Activated naive CD4-positive, alpha-beta T cell treated with anti-CD3 and anti-CD28 coated beads, Interleukin-2, amount 50 U/mL, for 16 hours (primary cell): ENCODE measurements around the gene SYF2.
A peak's percentile ranks its signal among the peaks of the same experiment; 100 is the strongest.
"Not testable (repeated sequence)": the region's sequence is repeated elsewhere in the genome, so short reads cannot be mapped to it uniquely, and the experiment has no call there.

Experiments
- DNase-seq: peaks from one replicate; pipeline ENCODE4 v3.0.0-alpha.2; 2020

Gene SYF2

DNA sequence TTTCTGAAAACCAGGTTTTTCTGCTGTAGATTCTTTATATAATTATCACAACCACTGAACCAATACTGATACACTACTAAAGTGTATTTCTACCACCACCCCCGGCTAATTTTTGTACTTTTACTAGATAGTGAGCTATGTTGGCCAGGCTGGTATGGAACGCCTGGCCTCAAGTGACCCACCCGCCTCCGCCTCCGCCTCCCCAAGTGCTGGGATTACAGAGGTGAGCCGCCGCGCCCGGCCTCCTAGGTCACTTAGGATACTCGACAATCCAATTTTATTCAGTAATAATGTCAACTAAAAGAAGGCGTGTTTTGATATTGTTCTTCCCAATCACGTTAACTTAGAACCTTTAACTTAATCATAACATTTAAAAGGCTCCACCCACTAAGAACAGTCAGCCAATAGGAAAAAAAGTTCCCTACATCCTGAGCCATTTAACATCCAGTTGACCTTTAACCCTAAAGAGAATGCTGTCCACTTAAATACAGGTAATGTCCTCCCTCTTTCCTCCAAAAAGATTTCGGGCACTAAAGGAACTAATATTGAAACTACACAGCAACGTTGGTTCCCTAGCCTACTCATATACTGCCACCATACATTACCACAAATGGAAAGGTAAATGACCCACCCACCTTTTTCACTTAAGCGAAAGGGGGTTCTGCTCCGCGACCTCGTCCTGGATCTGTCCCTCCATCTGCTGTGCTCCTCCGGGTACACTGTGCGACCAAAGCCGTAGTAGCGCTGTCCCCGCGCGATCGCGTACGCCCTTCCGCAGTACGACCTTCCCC is 13.7 kb upstream of the SYF2 start:
- no peak for DNase-seq

DNA sequence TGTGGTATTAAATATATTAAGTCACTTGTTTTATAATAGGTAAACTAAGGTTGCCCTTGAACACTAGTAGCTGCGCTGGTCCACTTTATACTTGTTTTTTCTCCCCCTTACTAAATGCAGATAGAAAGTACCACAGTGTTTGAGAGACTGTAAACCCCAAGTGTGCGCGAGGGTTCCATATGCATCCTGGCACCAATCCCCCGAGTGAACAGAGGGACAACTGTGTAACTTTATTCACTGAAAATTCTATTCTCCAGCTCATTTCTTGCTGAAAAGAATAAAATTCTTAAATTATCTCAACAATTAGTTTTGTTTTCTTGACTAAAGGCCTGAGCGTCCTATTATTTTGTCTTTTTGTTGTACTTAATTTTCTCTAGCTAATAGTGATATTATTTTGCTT is 13.1 kb upstream of the SYF2 start:
- DNase-seq = no peak

DNA sequence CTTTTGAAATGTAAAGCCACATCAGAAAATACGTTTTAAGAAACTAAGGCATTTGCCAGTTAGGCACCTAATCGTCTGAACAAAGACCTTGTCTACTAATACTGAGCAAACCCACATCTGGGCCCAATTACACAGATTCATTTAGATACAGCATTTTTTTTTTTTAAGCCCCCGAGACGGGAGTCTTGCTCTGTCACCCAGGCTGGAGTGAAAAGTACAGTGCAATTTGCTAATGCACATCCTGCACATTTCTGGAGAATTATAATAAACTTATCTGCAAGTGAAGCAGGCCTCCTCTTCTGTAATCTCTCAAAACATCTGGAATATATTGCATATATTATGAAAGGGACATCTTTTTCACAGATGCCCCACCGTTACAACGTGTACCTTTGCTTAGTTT is 11.6 kb upstream of the SYF2 start:
- DNase-seq = no peak

DNA sequence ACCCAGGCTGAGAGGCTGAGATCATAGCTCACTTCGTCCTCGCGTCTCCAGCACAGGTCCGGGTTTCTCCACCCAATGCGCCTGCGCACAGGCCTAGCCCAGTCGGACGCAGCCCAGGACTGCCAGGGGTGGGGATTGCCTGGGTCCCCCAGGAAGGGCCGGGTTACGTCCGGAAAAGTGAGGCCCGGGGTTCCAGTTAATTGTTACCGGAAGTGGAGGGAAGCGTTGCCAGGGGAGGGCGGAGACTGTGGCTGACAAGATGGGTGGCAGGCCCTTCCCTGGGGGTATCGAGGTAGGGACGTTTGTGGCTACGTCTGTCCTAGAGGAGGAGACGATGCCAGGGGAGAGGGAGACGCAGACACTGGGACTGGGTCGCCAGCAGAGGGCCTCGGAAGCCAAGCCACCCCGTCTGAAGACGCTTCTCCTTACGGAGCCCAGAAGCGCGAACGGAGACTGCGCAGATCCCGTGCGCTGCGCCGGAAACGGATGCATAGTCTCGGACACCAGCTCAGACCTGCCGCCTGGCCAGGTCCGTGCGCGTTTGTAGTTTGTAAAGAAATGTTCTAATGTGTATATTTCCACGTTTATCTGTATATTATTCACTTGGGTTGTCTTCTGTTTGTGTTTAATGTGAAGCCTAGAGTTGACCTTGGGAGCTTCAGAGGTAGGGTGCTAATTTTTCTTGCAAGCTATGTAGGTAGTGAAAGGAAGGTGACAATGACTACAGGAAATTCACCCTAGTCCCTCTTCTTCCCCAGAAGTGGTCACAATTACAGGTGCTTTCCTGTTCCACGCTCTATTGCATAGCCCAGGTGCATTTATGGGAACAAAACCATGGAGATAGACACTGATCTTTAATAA is 7.6 kb upstream of the SYF2 start:
- DNase-seq = peak; percentile 81

DNA sequence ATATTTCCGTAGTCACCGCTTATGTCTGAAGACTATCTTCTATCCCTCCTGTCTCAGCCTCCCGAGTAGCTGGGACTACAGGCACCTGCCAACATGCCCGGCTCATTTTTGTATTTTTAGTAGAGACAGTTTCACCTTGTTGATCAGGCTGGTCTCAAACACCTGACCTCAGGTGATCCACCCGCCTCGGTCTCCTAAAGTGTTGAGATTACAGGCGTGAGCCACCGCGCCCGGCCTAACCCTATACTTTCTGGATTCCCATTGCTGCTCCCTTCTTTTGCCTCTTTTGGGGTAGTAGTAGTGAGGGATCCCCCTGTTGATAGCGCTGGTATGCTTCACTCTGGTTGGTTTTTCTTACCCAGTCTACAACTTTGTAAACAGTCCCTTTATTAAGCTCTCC is 5.7 kb upstream of the SYF2 start:
- no peak for DNase-seq

DNA sequence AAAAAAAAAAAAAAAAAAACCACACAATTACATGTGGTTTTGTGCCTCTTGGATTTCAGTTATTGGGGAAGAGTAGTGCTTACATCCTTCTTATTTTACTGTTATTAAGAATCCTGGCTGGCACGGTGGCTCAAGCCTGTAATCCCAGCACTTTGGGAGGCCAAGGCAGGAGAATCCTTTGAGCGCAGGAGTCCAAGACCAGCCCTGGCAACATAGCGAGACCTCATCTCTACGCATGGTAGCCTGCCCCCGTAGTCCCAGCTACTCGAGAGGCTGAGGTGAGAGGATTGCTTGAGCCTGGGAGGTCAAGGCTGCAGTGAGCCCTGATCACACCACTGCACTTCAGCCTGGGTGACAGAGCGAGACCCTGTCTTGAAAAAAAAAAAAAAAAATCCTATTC is 4.0 kb upstream of the SYF2 start:
- not testable (repeated sequence) for DNase-seq

DNA sequence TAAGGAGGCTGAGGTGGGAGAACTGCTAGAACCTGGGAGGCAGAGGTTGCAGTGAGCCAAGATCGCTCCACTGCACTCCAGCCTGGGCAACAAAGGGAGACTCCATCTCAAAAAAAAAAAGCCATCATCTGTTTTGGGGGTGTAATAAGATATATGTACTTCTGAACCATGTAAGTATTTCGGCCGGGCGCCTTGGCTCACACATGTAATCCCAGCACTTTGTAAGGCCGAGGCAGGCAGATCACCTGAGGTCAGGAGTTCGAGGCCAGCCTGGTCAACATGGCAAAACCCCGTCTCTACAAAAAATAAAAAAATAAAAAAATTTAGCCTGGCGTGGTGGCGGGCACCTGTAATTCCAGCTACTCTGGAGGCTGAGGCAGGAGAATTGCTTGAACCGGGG is 3.1 kb upstream of the SYF2 start:
- DNase-seq = not testable (repeated sequence)

DNA sequence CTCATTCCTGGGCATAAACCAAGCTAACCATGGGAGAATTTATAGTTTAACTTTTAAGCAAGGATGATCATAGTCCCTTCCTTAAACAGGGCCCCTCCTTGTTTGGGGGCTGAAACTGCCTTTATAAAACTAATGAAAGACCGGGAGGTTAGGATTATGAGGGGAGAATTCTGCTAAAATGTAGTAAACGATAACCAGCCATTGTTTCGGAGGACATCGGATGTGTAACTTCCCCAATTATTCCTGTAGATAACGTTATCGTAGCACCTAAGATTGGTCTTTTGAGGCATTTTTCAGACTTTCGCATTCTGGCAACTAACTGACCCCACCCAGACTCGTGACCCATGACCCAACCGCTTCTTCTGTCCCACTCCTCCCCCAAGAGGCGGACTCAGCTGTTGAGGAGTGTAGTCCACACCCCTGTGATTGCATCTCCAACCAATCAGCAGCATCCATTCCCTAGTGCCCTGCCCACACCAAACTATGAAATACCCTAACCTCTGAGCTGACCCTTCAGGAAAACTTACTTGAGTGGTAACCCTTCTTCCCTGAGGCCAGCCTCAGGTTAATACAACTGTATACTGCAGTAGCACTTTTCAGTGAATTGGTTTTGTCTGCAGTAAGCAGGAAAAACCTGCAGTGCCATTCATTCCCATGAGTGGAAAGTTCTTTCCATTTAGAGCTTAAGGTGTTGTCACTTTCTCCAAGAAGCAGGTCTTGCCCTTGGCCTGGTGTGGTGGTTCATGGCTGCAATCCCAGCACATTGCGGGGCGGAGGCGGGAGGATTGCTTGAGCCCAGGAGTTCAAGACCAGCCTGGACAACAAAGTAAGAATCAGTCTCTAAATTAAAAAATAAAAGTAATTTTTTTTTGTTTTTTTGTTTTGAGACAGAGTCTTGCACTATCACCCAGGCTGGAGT is 823 bp upstream of the SYF2 start:
- DNase-seq = peak; percentile 53

DNA sequence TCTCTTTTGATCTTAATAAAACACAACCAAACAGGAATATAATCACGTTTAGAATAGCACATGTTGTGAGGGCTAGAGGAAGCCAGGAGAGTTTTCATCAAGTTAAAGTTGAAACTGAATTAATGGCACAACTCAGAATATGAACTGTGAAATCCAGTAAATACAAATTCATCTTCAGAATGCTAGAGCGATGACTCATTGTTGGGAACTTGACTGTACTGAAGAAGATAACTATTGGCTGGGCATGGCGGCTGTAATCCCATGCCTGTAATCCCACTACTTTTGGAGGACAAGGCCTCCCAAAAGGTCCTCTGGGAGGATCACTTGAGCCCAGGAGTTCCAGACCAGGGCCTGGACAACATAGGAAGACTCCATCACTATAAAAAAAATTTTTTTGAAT is 8.8 kb downstream of the SYF2 start:
- DNase-seq = no peak

DNA sequence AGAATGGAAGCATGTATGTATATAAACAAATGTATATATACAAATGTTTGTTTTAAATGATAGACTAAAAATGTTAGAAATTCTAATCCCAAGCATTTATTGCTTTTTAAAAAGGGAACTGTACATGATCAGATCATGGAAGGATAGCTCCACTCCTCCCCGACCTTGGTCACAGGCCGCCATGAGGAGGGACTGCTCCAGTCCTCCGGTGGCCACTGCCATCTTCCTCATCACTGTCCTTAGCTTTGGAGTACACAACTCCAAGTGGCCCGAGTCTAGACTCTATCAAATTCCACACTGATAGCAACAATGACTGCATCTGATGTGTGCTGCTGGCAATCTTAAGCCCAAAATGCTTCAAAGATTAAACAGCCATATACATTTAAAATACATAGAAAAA is 9.7 kb downstream of the SYF2 start:
- no peak for DNase-seq

DNA sequence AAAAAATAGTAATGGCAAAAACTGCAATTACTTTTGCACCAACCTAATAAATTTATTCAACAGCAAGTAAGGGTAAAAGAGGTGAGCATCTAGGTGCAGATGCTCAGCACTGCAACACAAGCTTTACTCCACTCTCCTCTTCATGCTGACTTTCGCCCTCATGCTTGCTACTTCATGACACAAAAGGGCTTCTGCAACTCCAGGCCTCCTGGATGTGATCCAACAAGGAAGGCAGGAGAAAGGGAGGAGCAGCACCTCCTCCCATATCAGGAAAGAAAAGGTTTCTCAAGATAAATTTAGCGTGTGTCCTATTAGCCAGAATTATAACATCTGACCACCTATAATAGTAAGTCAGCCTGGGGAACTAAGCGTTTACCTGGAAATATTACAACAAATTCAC is 11.6 kb downstream of the SYF2 start:
- DNase-seq = no peak

DNA sequence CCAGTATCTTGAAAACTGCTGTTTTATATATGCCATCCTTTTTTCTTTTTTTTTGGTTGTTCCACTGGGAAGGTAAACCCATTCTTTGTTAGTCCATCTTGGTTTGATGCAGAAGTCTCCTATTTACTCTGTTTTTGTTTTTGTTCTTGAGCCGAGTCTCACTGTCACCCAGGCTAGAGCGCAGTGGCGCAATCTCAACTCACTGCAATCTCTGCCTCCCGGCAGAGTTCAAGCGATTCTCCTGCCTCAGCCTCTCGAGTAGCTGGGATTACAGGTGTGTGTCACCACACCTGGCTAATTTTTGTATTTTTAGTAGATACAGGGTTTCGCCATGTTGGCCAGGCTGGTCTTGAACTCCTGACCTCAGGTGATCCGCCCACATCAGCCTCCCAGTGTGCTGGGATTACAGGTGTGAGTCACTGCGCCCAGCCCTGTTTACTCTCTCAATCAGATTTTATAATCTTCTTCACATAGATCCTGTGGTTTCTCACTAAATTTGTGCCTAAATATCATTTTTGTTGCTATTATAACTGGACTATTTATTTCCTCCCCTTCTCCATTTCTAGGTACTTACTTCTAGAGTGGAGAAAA is 12.5 kb downstream of the SYF2 start:
- no peak for DNase-seq

DNA sequence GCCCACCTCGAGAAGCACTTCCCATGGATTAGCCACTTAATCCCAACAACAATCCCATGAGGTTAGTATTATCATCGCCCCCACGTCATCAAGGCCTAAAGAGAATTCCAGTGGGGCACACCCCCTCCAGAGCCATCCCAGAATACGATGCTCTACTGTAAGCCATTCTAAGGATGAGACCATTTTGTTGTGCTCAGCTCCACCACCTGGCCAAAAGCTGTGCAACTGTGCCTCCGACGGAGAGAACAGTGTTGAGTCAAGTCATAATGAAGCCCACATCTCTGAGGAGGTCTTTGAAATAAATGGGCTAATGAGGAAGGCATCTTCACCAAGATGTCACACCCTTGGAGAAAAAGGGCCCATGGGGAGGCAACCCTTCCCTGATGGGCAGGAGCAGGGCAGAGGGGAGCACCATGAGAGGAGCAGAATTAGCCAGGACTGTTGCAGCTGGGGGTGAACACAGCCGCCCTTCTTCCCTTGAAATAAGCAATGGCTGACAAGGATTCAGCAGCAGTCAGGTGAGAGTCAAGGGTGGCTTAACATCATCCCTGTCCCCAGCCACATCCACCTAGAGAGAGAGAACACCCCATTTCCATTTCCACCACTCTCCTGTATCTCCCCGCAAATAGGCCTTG is 14.6 kb downstream of the SYF2 start:
- no peak for DNase-seq

DNA sequence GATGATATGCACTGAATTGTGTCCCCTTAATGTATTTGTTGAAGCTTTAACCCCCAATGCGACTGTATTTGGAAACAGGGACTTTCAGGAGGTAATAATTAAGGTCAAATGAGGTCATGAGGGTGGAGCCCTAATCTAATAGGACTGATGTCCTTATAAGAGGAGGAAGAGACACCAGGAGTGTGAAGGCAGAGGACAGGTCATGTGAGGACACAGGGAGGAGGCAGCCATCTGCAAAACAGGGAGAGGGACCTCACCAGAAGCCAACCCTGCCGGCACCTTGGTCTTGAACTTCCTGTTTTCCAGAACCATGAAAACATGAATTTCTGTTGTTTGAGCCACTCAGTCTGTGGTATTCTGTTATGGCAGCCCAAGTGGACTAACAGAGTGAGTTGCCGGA is 15.3 kb downstream of the SYF2 start:
- DNase-seq = no peak

DNA sequence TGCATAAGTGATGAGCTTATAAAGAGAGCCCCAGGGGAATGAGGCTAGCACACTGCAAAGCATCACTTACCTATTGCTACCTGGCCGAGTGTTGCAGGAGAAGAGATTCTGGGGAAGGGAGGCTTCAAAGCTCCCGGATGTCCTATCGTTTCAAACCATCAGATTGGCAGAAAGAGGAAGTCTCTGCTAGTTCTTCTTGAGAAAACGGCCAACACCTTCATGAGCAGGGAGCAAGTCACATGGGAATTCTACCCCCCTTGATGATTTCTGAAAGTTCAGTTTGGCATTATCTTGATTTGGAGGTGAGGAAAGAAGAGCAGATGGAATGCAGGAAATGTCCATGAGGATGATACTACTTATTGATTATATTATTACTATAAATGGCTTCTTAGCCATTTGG is 16.2 kb downstream of the SYF2 start:
- DNase-seq = no peak

DNA sequence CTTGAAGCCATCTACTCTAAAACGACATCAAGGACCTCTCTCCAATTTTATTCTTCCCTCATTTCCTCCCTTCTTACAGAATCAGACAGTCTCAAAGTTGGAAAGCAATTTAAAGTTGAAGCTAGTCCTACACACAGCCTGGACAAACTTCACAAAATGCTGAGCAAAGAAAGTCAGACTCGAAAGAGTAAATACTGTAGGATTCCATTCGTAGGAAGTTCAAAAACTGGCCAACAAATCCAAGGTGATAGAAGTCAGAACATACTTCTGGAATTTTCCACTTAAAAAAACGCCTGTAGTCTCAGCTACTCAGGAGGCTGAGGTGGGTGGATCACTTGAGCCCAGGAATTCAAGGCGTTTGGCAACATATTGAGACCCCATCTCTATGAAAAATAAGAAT is 19.6 kb downstream of the SYF2 start:
- DNase-seq = no peak

DNA sequence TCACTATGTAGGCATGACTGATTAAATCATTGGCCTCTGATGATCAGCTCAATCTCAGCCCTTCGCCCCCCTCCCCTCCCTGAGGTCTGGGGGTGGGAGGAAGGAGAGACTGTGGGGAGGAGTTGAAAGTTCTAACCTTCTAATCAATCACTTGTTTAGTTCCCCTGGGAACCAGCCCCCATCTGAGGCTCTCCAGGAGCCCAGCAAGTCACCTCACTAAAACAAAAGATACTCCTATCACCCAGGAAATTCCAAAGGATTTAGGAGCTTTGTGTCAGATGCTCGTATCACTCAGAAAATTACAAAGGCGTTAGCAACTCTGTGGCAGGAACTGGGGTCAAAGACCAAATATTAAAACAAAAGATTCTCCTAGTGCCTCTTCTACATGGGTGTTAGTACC is 21.6 kb downstream of the SYF2 start:
- DNase-seq = no peak

DNA sequence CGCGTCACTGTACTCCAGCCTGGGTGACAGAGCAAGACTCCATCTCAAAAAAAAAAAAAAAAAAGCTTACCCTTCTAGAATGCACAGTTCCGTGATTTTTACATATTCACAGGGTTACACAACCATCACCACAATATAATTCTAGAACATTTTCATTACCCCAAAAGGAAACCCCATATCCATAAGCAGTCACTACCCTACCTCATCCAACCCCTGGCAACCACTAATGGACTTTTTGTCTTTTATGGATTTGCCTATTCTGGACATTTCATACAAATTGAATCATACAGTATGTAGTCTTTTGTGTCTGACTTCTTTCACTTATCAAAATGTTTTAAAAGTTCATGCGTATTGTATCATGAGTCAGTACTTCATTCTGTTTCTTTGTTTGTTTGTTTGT is 22.8 kb downstream of the SYF2 start:
- no peak for DNase-seq

DNA sequence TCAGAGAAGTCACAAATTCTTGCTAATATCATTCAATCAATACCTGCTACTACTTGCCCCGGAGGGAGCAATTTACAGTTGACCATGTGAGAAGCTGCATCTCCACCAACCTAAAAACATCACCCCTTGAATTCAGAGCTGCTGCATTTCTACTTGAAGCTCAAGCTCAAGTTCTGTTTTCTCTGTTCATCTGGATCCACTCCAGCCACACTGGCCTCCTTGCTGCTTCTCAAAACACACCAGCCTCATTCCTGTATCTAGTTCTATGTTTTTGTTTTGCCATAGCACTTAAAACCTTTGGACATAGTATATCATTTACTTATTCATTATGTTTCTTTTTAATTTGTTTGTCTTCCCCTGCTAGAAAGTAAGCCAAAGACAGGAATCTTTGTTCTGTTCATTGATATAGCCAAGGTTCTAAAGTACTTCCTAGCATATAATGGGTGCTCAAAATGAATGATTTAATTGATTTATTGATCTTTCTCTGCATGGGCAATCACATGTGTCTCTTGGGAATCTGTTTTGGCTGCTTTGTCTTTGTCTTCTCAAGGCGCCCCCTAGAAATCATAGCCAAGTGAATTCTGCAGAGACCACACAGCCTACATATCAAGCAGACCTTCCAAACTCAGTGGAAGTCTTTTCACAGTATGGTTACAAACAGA is 23.6 kb downstream of the SYF2 start:
- no peak for DNase-seq

DNA sequence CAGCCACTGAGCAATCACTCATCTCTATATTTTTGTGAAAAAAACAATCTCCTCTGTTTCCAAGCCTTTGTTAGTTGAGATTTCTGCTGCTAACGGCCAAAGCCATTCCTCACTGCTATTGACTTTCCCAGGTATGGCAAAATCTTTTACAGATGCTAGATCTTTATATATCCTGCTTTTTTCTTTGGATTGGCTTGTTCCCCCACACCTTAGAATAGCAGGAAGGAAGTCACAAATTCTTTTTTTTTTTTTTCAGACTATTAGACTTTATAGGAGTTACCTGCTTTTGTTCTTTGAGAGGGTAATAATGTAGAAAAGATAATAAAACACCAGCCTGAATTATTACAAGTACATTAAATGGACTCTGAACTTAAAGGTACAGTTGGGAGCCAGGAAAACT is 24.2 kb downstream of the SYF2 start:
- no peak for DNase-seq

DNA sequence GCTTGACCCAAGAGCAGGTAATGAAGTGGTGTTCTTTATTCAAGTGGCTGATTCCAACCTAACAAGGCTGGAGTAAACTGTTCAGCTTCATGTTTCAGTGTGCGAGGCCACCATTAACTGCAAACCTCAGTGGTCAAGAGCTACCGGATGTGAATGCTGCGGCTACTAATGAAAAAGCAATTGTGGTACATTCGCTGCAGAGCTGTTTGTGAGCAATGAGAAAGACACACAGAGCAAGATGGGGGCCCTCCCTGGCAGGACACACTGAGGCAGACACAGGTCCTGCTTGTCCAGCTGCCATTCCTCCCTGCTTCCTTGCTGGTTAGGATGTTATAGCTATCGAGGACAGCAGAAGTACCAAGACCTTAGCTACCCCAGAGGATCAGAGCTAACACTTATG is 26.1 kb downstream of the SYF2 start:
- no peak for DNase-seq

DNA sequence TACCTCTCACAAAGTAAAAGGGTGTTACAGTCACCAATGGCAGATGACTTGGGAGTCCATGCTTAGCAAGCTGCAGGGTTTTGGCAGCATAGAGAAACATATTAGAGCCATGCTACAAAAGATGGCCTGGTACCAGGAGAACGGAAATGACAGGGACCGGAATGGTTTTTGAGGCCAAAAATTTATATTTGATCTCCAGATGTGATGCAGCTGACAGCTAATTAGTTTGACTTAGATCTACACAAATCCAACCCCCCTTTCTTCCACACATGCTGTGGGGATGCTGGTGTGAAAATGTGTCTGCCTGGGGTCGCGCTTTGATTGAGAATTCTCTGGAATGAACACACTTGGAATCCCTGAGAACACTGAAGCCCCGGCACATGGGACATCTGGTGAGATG is 26.5 kb downstream of the SYF2 start:
- no peak for DNase-seq
